ENCODE data around the gene KRT35. TPM values are rescaled to one million over a fixed set of nuclear protein-coding genes. Genes with fewer than 3 reads are reported as not detected.

Gene KRT35
- total RNA-seq, 1 experiment from 2014 or later: not detected

DNA sequence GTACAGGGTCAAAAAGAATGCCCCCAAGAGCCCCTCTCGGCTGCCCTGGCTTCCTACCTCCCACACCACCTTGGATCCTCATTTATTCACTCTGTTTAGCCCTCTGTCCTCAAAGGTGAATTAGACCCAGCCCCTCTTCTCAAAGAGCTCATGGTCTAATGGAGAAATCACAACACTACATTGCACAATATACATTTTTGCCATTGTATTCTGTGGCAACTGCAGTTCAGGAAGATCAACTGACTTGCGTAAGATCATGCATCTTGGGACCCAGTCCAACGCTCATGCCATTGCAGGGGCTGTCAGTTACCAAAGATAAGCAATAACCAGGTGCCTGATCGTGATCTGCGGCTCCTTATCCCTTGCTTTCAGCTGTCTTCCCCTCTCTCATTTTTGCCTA lies 41.6 kb downstream of the KRT35 start:
- Histone ChIP-seq H4K20me1 (ENCODE audit: insufficient read depth) (no peaks in the 10 kb centered on the region), H3K4me1 (ENCODE audit: control insufficient read depth in 1 of 2, insufficient read depth in 2 of 2, low read length in 2 of 2) (no peaks in the 10 kb centered on the region), H2AFZ (ENCODE audit: low read depth, low read length, poor library complexity, severe bottlenecking) (no peak overlapping the region), H3K4me2 (ENCODE audit: low read length) (no peak overlapping the region), H3K4me3 (replicated peaks in 1 of 2; ENCODE audit: low read depth in 1 of 2, low read length in 2 of 2) (no peak overlapping the region), H3K9me2 (ENCODE audit: insufficient read depth) (no peaks in the 10 kb centered on the region), H3K36me3 (ENCODE audit: control insufficient read depth in 1 of 2, insufficient read depth in 2 of 2, low read length in 2 of 2) (no peaks in the 10 kb centered on the region), H3K9me3 (ENCODE audit: control insufficient read depth in 1 of 2, insufficient read depth in 1 of 2, low read depth in 1 of 2, low read length in 2 of 2) (no peaks in the 10 kb centered on the region), H3K79me2 (ENCODE audit: insufficient read depth, low read length) (no peaks in the 10 kb centered on the region), H3K27me3 (ENCODE audit: insufficient read depth, low read length) (no peaks in the 10 kb centered on the region), H3K27ac (ENCODE audit: low read depth, low read length) (no peak overlapping the region), H3K9ac (ENCODE audit: low read length) (no peak overlapping the region)
- CTCF ChIA-PET: interaction anchor here (1.0 kb wide), 1 partner anchor 22 kb away, joined by 4 read pairs; no protein-coding TSS in a partner anchor
- no TSS peak for BruUV-seq (replicated peaks)
- ATAC-seq (no peak), DNase-seq (ENCODE audit: low read depth, low spot score) (no peak)
- intact Hi-C loops (cut with micrococcal nuclease): no loop called here
- POLR2A ChIA-PET: no interaction called here
- RAD21 ChIA-PET (ENCODE audit: low non-redundant PET in 1 of 2, low total read pairs in 2 of 2, uncharacterized antibody in 2 of 2, unreplicated experiment in 2 of 2): no interaction called here
- TF ChIP-seq, protein P1, sequence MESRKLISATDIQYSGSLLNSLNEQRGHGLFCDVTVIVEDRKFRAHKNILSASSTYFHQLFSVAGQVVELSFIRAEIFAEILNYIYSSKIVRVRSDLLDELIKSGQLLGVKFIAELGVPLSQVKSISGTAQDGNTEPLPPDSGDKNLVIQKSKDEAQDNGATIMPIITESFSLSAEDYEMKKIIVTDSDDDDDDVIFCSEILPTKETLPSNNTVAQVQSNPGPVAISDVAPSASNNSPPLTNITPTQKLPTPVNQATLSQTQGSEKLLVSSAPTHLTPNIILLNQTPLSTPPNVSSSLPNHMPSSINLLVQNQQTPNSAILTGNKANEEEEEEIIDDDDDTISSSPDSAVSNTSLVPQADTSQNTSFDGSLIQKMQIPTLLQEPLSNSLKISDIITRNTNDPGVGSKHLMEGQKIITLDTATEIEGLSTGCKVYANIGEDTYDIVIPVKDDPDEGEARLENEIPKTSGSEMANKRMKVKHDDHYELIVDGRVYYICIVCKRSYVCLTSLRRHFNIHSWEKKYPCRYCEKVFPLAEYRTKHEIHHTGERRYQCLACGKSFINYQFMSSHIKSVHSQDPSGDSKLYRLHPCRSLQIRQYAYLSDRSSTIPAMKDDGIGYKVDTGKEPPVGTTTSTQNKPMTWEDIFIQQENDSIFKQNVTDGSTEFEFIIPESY (IDR thresholded peaks at IDR 0.05; ENCODE audit: extremely low read depth, insufficient replicate concordance, low read length): no peak
- TF ChIP-seq ZNF274 (IDR thresholded peaks at IDR 0.05; ENCODE audit: low read depth, low read length): no peak
- TF ChIP-seq RAD21 (IDR thresholded peaks at IDR 0.05; ENCODE audit: low read depth): no peak
- TF ChIP-seq YY1 (IDR thresholded peaks at IDR 0.05; ENCODE audit: extremely low read depth, insufficient replicate concordance, low read depth, low read length): no peak
- no peak for TF ChIP-seq TCF7L2 (IDR thresholded peaks at IDR 0.05; ENCODE audit: borderline replicate concordance, extremely low read depth, insufficient read depth, insufficient read length)
- TF ChIP-seq CBX3 (IDR thresholded peaks at IDR 0.05; ENCODE audit: low read depth): no peak
- no peak for TF ChIP-seq FOSL1 (IDR thresholded peaks at IDR 0.05; ENCODE audit: low read depth)
- no peak for TF ChIP-seq POLR2A (IDR thresholded peaks at IDR 0.05; ENCODE audit: borderline replicate concordance, extremely low read depth, insufficient read depth, insufficient read length)
- TF ChIP-seq, protein P2, sequence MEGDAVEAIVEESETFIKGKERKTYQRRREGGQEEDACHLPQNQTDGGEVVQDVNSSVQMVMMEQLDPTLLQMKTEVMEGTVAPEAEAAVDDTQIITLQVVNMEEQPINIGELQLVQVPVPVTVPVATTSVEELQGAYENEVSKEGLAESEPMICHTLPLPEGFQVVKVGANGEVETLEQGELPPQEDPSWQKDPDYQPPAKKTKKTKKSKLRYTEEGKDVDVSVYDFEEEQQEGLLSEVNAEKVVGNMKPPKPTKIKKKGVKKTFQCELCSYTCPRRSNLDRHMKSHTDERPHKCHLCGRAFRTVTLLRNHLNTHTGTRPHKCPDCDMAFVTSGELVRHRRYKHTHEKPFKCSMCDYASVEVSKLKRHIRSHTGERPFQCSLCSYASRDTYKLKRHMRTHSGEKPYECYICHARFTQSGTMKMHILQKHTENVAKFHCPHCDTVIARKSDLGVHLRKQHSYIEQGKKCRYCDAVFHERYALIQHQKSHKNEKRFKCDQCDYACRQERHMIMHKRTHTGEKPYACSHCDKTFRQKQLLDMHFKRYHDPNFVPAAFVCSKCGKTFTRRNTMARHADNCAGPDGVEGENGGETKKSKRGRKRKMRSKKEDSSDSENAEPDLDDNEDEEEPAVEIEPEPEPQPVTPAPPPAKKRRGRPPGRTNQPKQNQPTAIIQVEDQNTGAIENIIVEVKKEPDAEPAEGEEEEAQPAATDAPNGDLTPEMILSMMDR (IDR thresholded peaks at IDR 0.05 in 2 of 3, conservative IDR thresholded peaks at IDR 0.05 in 1 of 3; ENCODE audit: borderline replicate concordance in 1 of 3, insufficient read depth in 1 of 3, low read depth in 2 of 3, low read length in 2 of 3): no peak
- no peak for TF ChIP-seq CEBPB (IDR thresholded peaks at IDR 0.05; ENCODE audit: low read depth)
- no peak for TF ChIP-seq EZH2phosphoT487 (IDR thresholded peaks at IDR 0.05; ENCODE audit: borderline replicate concordance)
- no peak for TF ChIP-seq POLR2AphosphoS5 (IDR thresholded peaks at IDR 0.05; ENCODE audit: low read depth, low read length)

Data from HCT116 (cell line).